Measurements from ENCODE around the gene CHODL.

- TF ChIP-seq POLR2A (IDR thresholded peaks at IDR 0.05) = no peak
- no peak for TF ChIP-seq CTCF (IDR thresholded peaks at IDR 0.05)
These were observed 8.0 kb downstream of the CHODL start for GRCh38 chr21:18252680-18253079.
